Smooth muscle cell (in vitro differentiated cells): Measurements from ENCODE around the gene CADM1. TPM values are rescaled to one million over a fixed set of nuclear protein-coding genes. Genes with fewer than 3 reads are reported as not detected.

ENCODE experiments used
- DNase-seq: peaks from one replicate; lab custom pipeline; 2025; ENCODE audit not compliant: unreplicated experiment; lab: John Stamatoyannopoulos, UW
- H2AFZ ChIP-seq: fragments of 200-600 bp; sonication (generic); 2 replicates; pipeline ENCODE4 v1.6.0; 2016; ENCODE audit warnings: antibody characterized with exemption, low read depth, mild to moderate bottlenecking
- H3F3A ChIP-seq: fragments of 200-600 bp; sonication (generic); 2 replicates; pipeline ENCODE4 v1.6.0; 2017; ENCODE audit warnings: antibody characterized with exemption, low read depth
- H3K27ac ChIP-seq: fragments of 200-600 bp; sonication (generic); 2 replicates; pipeline ENCODE4 v1.5.1; 2016; ENCODE audit warnings: low read depth, mild to moderate bottlenecking
- H3K27me3 ChIP-seq: fragments of 200-600 bp; sonication (generic); 2 replicates; pipeline ENCODE4 v1.6.1; 2016; ENCODE audit warnings: low read depth, mild to moderate bottlenecking
- H3K36me3 ChIP-seq: fragments of 200-600 bp; sonication (generic); 2 replicates; pipeline ENCODE4 v1.5.1; 2016; ENCODE audit warnings: low read depth
- H3K4me1 ChIP-seq: fragments of 200-600 bp; sonication (generic); 2 replicates; pipeline ENCODE4 v1.5.1; 2016; ENCODE audit warnings: low read depth
- H3K4me2 ChIP-seq: fragments of 200-600 bp; sonication (generic); 2 replicates; pipeline ENCODE4 v1.6.0; 2016; ENCODE audit warnings: mild to moderate bottlenecking
- H3K4me3 ChIP-seq: fragments of 200-600 bp; sonication (generic); 2 replicates; pipeline ENCODE4 v1.5.1; 2016; ENCODE audit warnings: mild to moderate bottlenecking
- H3K79me2 ChIP-seq: fragments of 200-600 bp; sonication (generic); 2 replicates; pipeline ENCODE4 v1.6.0; 2016; ENCODE audit warnings: low read depth, mild to moderate bottlenecking
- H3K9ac ChIP-seq: fragments of 200-600 bp; sonication (generic); 2 replicates; pipeline ENCODE4 v1.6.0; 2016; ENCODE audit warnings: low read depth
- H3K9me3 ChIP-seq: fragments of 200-600 bp; sonication (generic); replicated peaks from 2 replicates; pipeline ENCODE4 v1.5.1; 2016; ENCODE audit warnings: low read depth
- H4K20me1 ChIP-seq: fragments of 200-600 bp; sonication (generic); 2 replicates; pipeline ENCODE4 v1.6.0; 2016; ENCODE audit warnings: low read depth
- WGBS: methylation state at CpG from one replicate; pipeline ENCODE4 v1.1.7; 2016; ENCODE audit warnings: low lambda C conversion rate; 5-methylcytosine and 5-hydroxymethylcytosine counted together
- polyA plus RNA-seq: library from polyadenylated mRNA; unstranded; fragments of >200 nt; fragmentation: Nextera tagmentation; extraction: Ambion mirVana; gene quantifications from 2 replicates; pipeline ENCODE4 v1.2.1, GENCODE V29; 2016
- total RNA-seq: library from RNA; depleted of rRNA; stranded (reverse); fragments of >200 nt; gene quantifications from 2 replicates; pipeline ENCODE4 v1.2.3, GENCODE V29; 2014
- TF ChIP-seq, protein P1 (sequence below): fragments of 200-600 bp; sonication (generic); IDR thresholded peaks from 2 replicates; pipeline ENCODE4 v1.5.1; 2017; ENCODE audit warnings: borderline replicate concordance, mild to moderate bottlenecking, antibody characterized with exemption; ENCODE audit not compliant: insufficient read depth, poor library complexity, severe bottlenecking

The CADM1 gene
- total RNA-seq (161 and 167 TPM in 2 replicates), polyA plus RNA-seq (158 and 161 TPM in 2 replicates)

DNA sequence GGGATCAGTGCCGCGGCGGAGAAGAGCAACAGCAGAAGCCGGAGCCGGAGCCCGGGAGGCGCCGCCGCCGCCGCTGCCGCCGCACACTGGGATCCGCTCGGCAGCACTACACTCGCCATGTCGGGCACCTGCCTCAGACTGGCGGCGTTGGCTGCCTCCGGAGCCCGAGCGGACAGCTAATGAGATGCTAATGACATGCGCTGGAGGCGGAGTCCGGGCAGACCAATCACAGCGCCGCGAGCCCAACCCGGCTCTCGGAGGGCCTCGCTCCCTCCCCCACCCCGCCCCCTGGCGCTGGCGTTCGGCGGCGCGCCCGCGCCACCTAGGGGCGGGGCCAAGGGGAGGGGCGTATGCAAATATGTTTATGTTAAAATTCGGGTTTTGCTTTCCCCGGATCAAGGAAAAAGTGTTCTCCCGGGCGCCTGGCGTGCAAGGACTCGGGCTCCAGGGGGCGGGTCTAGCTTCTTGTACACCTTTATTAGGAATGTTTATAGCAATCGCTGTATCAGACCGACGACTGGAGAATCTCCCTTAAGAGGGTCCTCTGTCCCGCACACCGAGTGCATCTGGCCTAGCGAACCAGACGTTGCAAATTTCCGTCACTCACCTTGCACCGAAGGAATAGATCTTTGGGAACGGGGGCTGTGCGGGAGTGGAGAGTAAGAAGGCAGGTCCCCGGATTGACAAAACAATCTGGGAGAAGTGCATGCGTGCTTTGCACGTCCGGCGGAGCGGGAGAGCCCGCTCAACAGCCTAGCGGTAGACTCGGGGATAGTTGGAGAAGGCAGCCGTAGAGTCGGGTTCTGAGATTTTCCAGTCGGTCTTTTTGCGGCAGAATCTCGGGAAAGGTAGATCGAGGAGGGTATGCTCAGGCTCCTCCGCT lies at the start of gene CADM1:
Gene CADM1 (minus strand): TSS at position 140 of the 883 bp plus-strand sequence.
- Histone ChIP-seq H4K20me1 (peaks cover 45% of the 10 kb centered on the region), H2AFZ (peak within 1 kb of the TSS; percentile 98), H3K36me3 (no peaks in the 10 kb centered on the region), H3K79me2 (peaks cover 40% of the 10 kb centered on the region), H3K4me1 (peaks cover 27% of the 10 kb centered on the region), H3K9me3 (no peaks in the 10 kb centered on the region), H3K27ac (peak within 1 kb of the TSS; percentile 53), H3K4me2 (peak within 1 kb of the TSS; percentile 90), H3K4me3 (peak within 1 kb of the TSS; percentile 81), H3K9ac (peak within 1 kb of the TSS; percentile 49), H3K27me3 (peaks cover 41% of the 10 kb centered on the region), H3F3A (peaks cover 5% of the 10 kb centered on the region)
- TF ChIP-seq, protein P1, sequence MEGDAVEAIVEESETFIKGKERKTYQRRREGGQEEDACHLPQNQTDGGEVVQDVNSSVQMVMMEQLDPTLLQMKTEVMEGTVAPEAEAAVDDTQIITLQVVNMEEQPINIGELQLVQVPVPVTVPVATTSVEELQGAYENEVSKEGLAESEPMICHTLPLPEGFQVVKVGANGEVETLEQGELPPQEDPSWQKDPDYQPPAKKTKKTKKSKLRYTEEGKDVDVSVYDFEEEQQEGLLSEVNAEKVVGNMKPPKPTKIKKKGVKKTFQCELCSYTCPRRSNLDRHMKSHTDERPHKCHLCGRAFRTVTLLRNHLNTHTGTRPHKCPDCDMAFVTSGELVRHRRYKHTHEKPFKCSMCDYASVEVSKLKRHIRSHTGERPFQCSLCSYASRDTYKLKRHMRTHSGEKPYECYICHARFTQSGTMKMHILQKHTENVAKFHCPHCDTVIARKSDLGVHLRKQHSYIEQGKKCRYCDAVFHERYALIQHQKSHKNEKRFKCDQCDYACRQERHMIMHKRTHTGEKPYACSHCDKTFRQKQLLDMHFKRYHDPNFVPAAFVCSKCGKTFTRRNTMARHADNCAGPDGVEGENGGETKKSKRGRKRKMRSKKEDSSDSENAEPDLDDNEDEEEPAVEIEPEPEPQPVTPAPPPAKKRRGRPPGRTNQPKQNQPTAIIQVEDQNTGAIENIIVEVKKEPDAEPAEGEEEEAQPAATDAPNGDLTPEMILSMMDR, result peak; percentile 67
- DNase-seq, result peak; percentile 82
- WGBS, result under 1% methylated on average over 64 of the region's 76 CpGs

- peaks cover 16% of the 10 kb centered on the region for H3K4me1 ChIP-seq
- no peak overlapping the region for H2AFZ ChIP-seq
- H4K20me1 ChIP-seq, result no peaks in the 10 kb centered on the region
- H3K36me3 ChIP-seq, result no peaks in the 10 kb centered on the region
- H3K9me3 ChIP-seq, result no peaks in the 10 kb centered on the region
- no peak overlapping the region for H3K4me3 ChIP-seq
- no peak for DNase-seq
- WGBS, result 91% methylated on average over 15 of the region's 15 CpGs
- no peaks in the 10 kb centered on the region for H3K27me3 ChIP-seq
- TF ChIP-seq, protein P1, result no peak
- no peaks in the 10 kb centered on the region for H3F3A ChIP-seq
- no peak overlapping the region for H3K4me2 ChIP-seq
- H3K9ac ChIP-seq, result no peak overlapping the region
- H3K27ac ChIP-seq, result no peak overlapping the region
- H3K79me2 ChIP-seq, result no peaks in the 10 kb centered on the region
These were observed 48.7 kb upstream of the CADM1 start for GRCh38 chr11:115552773-115553438.

GRCh38 chr11:115552151-115552772 lies 48.0 kb upstream of the CADM1 start:
- Histone ChIP-seq H3K4me1 (peaks cover 16% of the 10 kb centered on the region), H3K4me2 (no peak overlapping the region)
- WGBS, result 91% methylated on average over 7 of the region's 7 CpGs

More at GRCh38 chr11:115552151-115552772, 48.0 kb upstream of the CADM1 start:
- Histone ChIP-seq H3F3A (no peaks in the 10 kb centered on the region), H4K20me1 (no peaks in the 10 kb centered on the region), H3K9ac (no peak overlapping the region), H3K36me3 (no peaks in the 10 kb centered on the region), H2AFZ (no peak overlapping the region), H3K27ac (no peak overlapping the region), H3K4me3 (no peak overlapping the region), H3K27me3 (no peaks in the 10 kb centered on the region), H3K9me3 (no peaks in the 10 kb centered on the region), H3K79me2 (no peaks in the 10 kb centered on the region)
- TF ChIP-seq, protein P1, result no peak
- DNase-seq, result no peak
